ENCODE results near the gene EFR3B.
A peak's percentile ranks its signal among the peaks of the same experiment; 100 is the strongest.
"Not testable (repeated sequence)": the region's sequence is repeated elsewhere in the genome, so short reads cannot be mapped to it uniquely, and the experiment has no call there.

The EFR3B gene

GRCh38 chr2:25162061-25162460 lies 120.2 kb downstream of the EFR3B start:
- WGBS (ENCODE audit: insufficient coverage), result 100% methylated on average over 4 of the region's 7 CpGs
- CTCF ChIA-PET, result interaction anchor here (0.7 to 8.3 kb wide), 3 partner anchors 12 to 34 kb away, joined by 3 to 44 read pairs (median 3); no protein-coding TSS in a partner anchor

DNA sequence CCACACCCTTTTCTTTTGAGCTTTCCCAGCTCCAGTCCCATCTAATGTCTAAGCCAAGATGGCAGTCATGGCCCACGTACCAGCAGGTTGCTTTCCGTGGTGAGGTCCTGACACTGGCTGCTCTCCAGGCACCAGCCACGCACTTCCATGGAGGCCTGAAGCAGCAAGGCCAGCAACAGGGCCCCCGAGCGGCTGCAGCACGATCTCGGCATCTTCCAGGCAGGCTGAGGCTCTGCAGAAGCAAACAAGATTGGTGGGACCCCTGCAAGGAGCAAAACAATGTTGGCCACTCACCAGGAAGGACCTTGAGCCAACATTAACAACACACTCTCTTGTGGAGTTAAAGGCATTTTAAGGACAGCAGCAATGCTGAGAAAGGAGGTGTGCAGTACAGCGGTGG lies 122.7 kb downstream of the EFR3B start:
- WGBS (ENCODE audit: insufficient coverage), result 95% methylated on average over 8 of the region's 8 CpGs
- Histone ChIP-seq H3K27me3 (replicated peaks in 2 of 5; ENCODE audit: control insufficient read depth in 4 of 5, insufficient read depth in 5 of 5, low read length in 4 of 5) (peaks cover 13 to 49% (median 24%) of the 10 kb centered on the region in 5 experiments), H3K4me3 (ENCODE audit: control insufficient read depth in 1 of 7, extremely low read depth in 1 of 7, insufficient read depth in 4 of 7, low read depth in 2 of 7, low read length in 6 of 7) (no peak overlapping the region), H3K27ac (ENCODE audit: insufficient read depth in 1 of 2, low read depth in 1 of 2, low read length in 2 of 2, poor library complexity in 1 of 2, severe bottlenecking in 2 of 2) (no peak overlapping the region), H3K4me1 (ENCODE audit: control extremely low read depth in 1 of 4, control insufficient read depth in 4 of 4, insufficient read depth in 4 of 4, low read length in 3 of 4) (peaks cover 0 to 32% (median 13%) of the 10 kb centered on the region in 4 experiments), H3K36me3 (ENCODE audit: control insufficient read depth in 4 of 4, insufficient read depth in 4 of 4, low read length in 3 of 4) (no peaks in the 10 kb centered on the region), H3K9me3 (ENCODE audit: control extremely low read depth in 1 of 5, control insufficient read depth in 4 of 5, insufficient read depth in 2 of 5, low read depth in 1 of 5, low read length in 4 of 5) (no peaks in the 10 kb centered on the region)
- CTCF ChIA-PET, result interaction anchor here (1.5 to 8.3 kb wide), 5 partner anchors 9 to 189 kb away, joined by 3 to 44 read pairs (median 15); no protein-coding TSS in a partner anchor
- POLR2A ChIA-PET, result no interaction called here
- no peak for DNase-seq

More at GRCh38 chr2:25162061-25162460, 120.2 kb downstream of the EFR3B start:
- H3K4me3 ChIP-seq (ENCODE audit: control insufficient read depth in 1 of 7, extremely low read depth in 1 of 7, insufficient read depth in 4 of 7, low read depth in 2 of 7, low read length in 6 of 7); H3K36me3 ChIP-seq (ENCODE audit: control insufficient read depth in 4 of 4, insufficient read depth in 4 of 4, low read length in 3 of 4); H3K27ac ChIP-seq (ENCODE audit: insufficient read depth in 1 of 2, low read depth in 1 of 2, low read length in 2 of 2, poor library complexity in 1 of 2, severe bottlenecking in 2 of 2); POLR2A ChIA-PET; DNase-seq; H3K9me3 ChIP-seq (ENCODE audit: control extremely low read depth in 1 of 5, control insufficient read depth in 4 of 5, insufficient read depth in 2 of 5, low read depth in 1 of 5, low read length in 4 of 5): not testable (repeated sequence)
- Histone ChIP-seq H3K27me3 (replicated peaks in 2 of 5; ENCODE audit: control insufficient read depth in 4 of 5, insufficient read depth in 5 of 5, low read length in 4 of 5) (peaks cover 4 to 24% (median 6%) of the 10 kb centered on the region in 5 experiments), H3K4me1 (ENCODE audit: control extremely low read depth in 1 of 4, control insufficient read depth in 4 of 4, insufficient read depth in 4 of 4, low read length in 3 of 4) (peaks cover 0 to 17% (median 5%) of the 10 kb centered on the region in 4 experiments)

DNA sequence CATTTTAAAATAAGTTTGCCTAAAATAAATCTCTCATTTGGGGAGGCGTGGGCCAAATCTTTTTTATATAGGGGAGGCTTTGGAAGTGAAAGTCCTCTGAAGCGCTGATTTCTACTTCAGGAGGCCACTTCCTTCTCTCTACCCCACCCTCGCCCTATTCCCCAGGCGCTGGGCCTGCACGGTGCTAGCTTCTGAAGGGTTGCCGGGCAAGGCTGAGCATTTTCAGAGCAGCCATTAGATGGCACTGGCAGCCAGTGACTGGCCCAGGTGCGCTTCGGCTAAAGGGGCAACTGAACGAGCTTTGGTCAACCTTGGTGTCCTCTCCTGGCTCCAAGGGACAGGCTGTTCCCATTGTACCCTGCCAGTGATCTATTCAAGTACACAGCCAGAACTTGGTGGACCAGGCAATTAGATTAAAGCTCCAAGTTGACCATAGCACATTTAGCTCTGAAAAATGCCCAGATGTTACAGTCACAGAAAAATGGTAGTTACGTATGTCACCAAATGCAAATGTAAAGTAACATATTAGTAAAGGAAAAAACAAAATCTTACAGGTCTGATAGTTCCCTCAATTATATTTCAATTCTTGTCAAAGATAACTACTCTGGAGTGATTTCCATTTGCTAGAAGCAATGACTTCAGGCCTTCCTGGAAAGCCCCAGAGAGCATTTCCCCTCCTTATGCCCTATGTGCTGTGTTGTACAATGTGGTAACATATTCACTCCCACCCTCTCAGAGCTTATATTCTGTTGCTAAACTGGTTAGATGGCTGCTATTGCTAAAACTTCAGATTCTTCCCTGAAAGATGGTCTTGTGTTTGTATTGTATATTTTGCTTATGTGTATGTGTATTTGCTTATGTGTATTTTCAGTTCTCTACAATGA lies 124.4 kb downstream of the EFR3B start:
- Histone ChIP-seq H3K27me3 (replicated peaks in 2 of 5; ENCODE audit: control insufficient read depth in 4 of 5, insufficient read depth in 5 of 5, low read length in 4 of 5) (peaks cover 18 to 58% (median 31%) of the 10 kb centered on the region in 5 experiments), H3K9me3 (ENCODE audit: control extremely low read depth in 1 of 5, control insufficient read depth in 4 of 5, insufficient read depth in 2 of 5, low read depth in 1 of 5, low read length in 4 of 5) (peaks cover 0 to 2% (median 0%) of the 10 kb centered on the region in 5 experiments), H3K4me1 (ENCODE audit: control extremely low read depth in 1 of 4, control insufficient read depth in 4 of 4, insufficient read depth in 4 of 4, low read length in 3 of 4) (peaks cover 0 to 23% (median 11%) of the 10 kb centered on the region in 4 experiments), H3K36me3 (ENCODE audit: control insufficient read depth in 4 of 4, insufficient read depth in 4 of 4, low read length in 3 of 4) (no peaks in the 10 kb centered on the region), H3K27ac (ENCODE audit: insufficient read depth in 1 of 2, low read depth in 1 of 2, low read length in 2 of 2, poor library complexity in 1 of 2, severe bottlenecking in 2 of 2) (no peak overlapping the region), H3K4me3 (ENCODE audit: control insufficient read depth in 1 of 7, extremely low read depth in 1 of 7, insufficient read depth in 4 of 7, low read depth in 2 of 7, low read length in 6 of 7) (no peak overlapping the region)
- CTCF ChIA-PET, result interaction anchor here (0.7 to 8.3 kb wide), 14 partner anchors 11 to 502 kb away, joined by 3 to 44 read pairs (median 3); no protein-coding TSS in a partner anchor
- 18% methylated on average over 9 of the region's 10 CpGs for WGBS (ENCODE audit: insufficient coverage)
- peak; percentile 48 to 55 (median 49) for DNase-seq
- POLR2A ChIA-PET, result no interaction called here

- Histone ChIP-seq H3K36me3 (ENCODE audit: control insufficient read depth in 4 of 4, insufficient read depth in 4 of 4, low read length in 3 of 4) (no peaks in the 10 kb centered on the region), H3K27me3 (replicated peaks in 2 of 5; ENCODE audit: control insufficient read depth in 4 of 5, insufficient read depth in 5 of 5, low read length in 4 of 5) (peaks cover 18 to 56% (median 31%) of the 10 kb centered on the region in 5 experiments), H3K9me3 (ENCODE audit: control extremely low read depth in 1 of 5, control insufficient read depth in 4 of 5, insufficient read depth in 2 of 5, low read depth in 1 of 5, low read length in 4 of 5) (peaks cover 0 to 2% (median 0%) of the 10 kb centered on the region in 5 experiments), H3K4me3 (ENCODE audit: control insufficient read depth in 1 of 7, extremely low read depth in 1 of 7, insufficient read depth in 4 of 7, low read depth in 2 of 7, low read length in 6 of 7) (peak within 1 kb of the TSS; percentile 36 to 73 (median 59)), H3K4me1 (ENCODE audit: control extremely low read depth in 1 of 4, control insufficient read depth in 4 of 4, insufficient read depth in 4 of 4, low read length in 3 of 4) (peaks cover 0 to 17% (median 9%) of the 10 kb centered on the region in 4 experiments), H3K27ac (ENCODE audit: insufficient read depth in 1 of 2, low read depth in 1 of 2, low read length in 2 of 2, poor library complexity in 1 of 2, severe bottlenecking in 2 of 2) (no peak within 1 kb of the TSS)
- ChIA-PET POLR2A (interaction anchor here (0.6 kb wide), 1 partner anchor 337 kb away, joined by 3 read pairs; no protein-coding TSS in a partner anchor), CTCF (interaction anchor here (1.1 to 8.3 kb wide), 4 partner anchors 13 to 746 kb away, joined by 3 to 44 read pairs (median 10); no protein-coding TSS in a partner anchor)
- DNase-seq, result peak in 2 of 3 donors; percentile 50 to 65
- 4% methylated on average over 71 of the region's 75 CpGs for WGBS (ENCODE audit: insufficient coverage)
Observed at GRCh38 chr2:25168256-25169072, 126.6 kb downstream of the EFR3B start, which contains the start of gene POMC. POMC (minus strand) TSS chr2:25168580; CDS start chr2:25164772, 3,808 bp downstream.

DNA sequence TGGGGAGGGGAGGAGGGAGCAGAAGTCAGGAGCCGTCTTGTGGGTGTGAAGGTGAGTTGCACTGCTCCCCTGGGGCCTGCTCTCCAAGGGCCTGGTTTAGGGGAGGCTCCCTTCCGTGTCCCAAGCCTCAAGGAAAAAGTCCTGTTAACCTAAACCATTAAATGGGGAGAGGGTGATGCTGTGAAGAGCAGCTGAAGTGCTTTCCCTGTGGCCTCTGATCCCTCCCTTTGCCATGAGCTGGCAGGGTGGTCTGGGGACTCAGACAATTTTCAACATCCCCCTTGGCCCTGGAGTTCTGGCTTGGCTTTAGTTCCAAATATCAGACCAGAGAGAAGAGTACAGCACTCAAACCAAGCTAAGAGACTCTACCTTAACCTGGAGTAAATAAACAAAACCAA lies 127.2 kb downstream of the EFR3B start:
- Histone ChIP-seq H3K27me3 (replicated peaks in 2 of 5; ENCODE audit: control insufficient read depth in 4 of 5, insufficient read depth in 5 of 5, low read length in 4 of 5) (peaks cover 18 to 53% (median 31%) of the 10 kb centered on the region in 5 experiments), H3K4me3 (ENCODE audit: control insufficient read depth in 1 of 7, extremely low read depth in 1 of 7, insufficient read depth in 4 of 7, low read depth in 2 of 7, low read length in 6 of 7) (peak overlapping the region in 2 of 7 experiments; percentile 59 to 70), H3K36me3 (ENCODE audit: control insufficient read depth in 4 of 4, insufficient read depth in 4 of 4, low read length in 3 of 4) (no peaks in the 10 kb centered on the region), H3K9me3 (ENCODE audit: control extremely low read depth in 1 of 5, control insufficient read depth in 4 of 5, insufficient read depth in 2 of 5, low read depth in 1 of 5, low read length in 4 of 5) (peaks cover 0 to 2% (median 0%) of the 10 kb centered on the region in 5 experiments), H3K27ac (ENCODE audit: insufficient read depth in 1 of 2, low read depth in 1 of 2, low read length in 2 of 2, poor library complexity in 1 of 2, severe bottlenecking in 2 of 2) (no peak overlapping the region), H3K4me1 (ENCODE audit: control extremely low read depth in 1 of 4, control insufficient read depth in 4 of 4, insufficient read depth in 4 of 4, low read length in 3 of 4) (peaks cover 0 to 17% (median 9%) of the 10 kb centered on the region in 4 experiments)
- DNase-seq, result no peak
- WGBS (ENCODE audit: insufficient coverage), result 80% methylated on average over 1 of the region's 2 CpGs
- POLR2A ChIA-PET, result interaction anchor here (0.6 kb wide), 1 partner anchor 47 kb away, joined by 3 read pairs; no protein-coding TSS in a partner anchor
- CTCF ChIA-PET, result interaction anchor here (1.4 to 8.3 kb wide), 3 partner anchors 21 to 60 kb away, joined by 4 to 44 read pairs (median 5); no protein-coding TSS in a partner anchor

- Histone ChIP-seq H3K4me1 (ENCODE audit: control extremely low read depth in 1 of 4, control insufficient read depth in 4 of 4, insufficient read depth in 4 of 4, low read length in 3 of 4) (peaks cover 0 to 17% (median 9%) of the 10 kb centered on the region in 4 experiments), H3K36me3 (ENCODE audit: control insufficient read depth in 4 of 4, insufficient read depth in 4 of 4, low read length in 3 of 4) (no peaks in the 10 kb centered on the region), H3K9me3 (ENCODE audit: control extremely low read depth in 1 of 5, control insufficient read depth in 4 of 5, insufficient read depth in 2 of 5, low read depth in 1 of 5, low read length in 4 of 5) (peaks cover 0 to 2% (median 0%) of the 10 kb centered on the region in 5 experiments), H3K27ac (ENCODE audit: insufficient read depth in 1 of 2, low read depth in 1 of 2, low read length in 2 of 2, poor library complexity in 1 of 2, severe bottlenecking in 2 of 2) (no peak overlapping the region), H3K27me3 (replicated peaks in 2 of 5; ENCODE audit: control insufficient read depth in 4 of 5, insufficient read depth in 5 of 5, low read length in 4 of 5) (peaks cover 13 to 47% (median 31%) of the 10 kb centered on the region in 5 experiments), H3K4me3 (ENCODE audit: control insufficient read depth in 1 of 7, extremely low read depth in 1 of 7, insufficient read depth in 4 of 7, low read depth in 2 of 7, low read length in 6 of 7) (no peak overlapping the region)
- ChIA-PET CTCF (interaction anchor here (1.3 kb wide), 1 partner anchor 25 kb away, joined by 3 read pairs; no protein-coding TSS in a partner anchor), POLR2A (interaction anchor here (0.5 kb wide), 1 partner anchor 23 kb away, joined by 3 read pairs; no protein-coding TSS in a partner anchor)
- 80% methylated on average over 2 of the region's 7 CpGs for WGBS (ENCODE audit: insufficient coverage)
- no peak for DNase-seq
Observed at GRCh38 chr2:25170888-25171287, 129.0 kb downstream of the EFR3B start.
